Measurements from ENCODE around the gene PCP2.

PCP2 gene

GRCh38 chr19:7638802-7639465 lies 5.4 kb upstream of the PCP2 start:
- DNase-seq (ENCODE audit: low spot score), result no peak

GRCh38 chr19:7637374-7638256 lies 4.1 kb upstream of the PCP2 start:
- no peak for DNase-seq (ENCODE audit: low spot score)

- no peak for DNase-seq (ENCODE audit: low spot score)
These were observed 3.3 kb upstream of the PCP2 start, which contains the start of gene STXBP2 for GRCh38 chr19:7636691-7637373. Gene STXBP2, plus strand, starts transcription at chr19:7637110. Its CDS starts 40 bp downstream, at chr19:7637150.

DNA sequence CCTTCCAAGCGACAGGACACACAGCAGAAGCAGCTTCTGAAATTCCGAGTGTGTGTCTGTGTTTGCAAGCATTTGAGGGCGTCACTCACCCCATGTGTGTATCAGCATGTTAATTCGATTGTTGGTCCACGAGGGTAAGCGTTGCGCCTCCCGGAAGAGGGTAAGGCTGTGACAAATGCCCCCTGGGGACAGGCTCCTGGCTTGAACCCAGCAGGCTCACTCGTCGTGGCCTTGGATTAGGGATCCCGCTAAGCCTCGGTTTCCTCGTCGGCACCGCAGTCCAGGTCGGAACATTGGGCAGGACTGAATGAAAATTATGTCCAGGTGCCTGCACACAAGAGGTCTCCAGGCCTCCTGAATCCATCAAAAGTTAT lies 2.8 kb upstream of the PCP2 start:
- no peak for DNase-seq (ENCODE audit: low spot score)

DNA sequence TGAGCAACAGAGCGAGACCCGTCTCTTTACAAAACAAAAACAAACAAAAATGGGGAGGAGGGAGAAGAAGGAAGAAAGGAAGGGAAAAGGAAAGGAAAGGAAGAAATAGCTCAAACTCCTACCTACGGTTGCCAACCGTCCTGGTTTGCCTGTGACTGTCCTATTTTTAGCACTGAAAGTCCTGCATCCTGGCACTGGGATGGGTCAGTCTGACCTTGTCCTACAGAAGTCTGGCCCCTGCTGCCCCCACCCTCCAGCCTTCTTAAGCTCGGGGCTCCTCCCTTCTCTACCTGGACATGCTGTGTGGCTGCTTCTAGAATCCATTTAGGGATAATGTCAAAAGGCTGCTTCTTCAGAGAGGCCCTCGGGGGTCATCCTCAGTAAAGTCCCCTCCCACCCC lies 2.2 kb upstream of the PCP2 start:
- DNase-seq (ENCODE audit: low spot score), result no peak

- no peak for DNase-seq (ENCODE audit: low spot score)
These were observed 947 bp downstream of the PCP2 start for GRCh38 chr19:7632340-7633203.

DNA sequence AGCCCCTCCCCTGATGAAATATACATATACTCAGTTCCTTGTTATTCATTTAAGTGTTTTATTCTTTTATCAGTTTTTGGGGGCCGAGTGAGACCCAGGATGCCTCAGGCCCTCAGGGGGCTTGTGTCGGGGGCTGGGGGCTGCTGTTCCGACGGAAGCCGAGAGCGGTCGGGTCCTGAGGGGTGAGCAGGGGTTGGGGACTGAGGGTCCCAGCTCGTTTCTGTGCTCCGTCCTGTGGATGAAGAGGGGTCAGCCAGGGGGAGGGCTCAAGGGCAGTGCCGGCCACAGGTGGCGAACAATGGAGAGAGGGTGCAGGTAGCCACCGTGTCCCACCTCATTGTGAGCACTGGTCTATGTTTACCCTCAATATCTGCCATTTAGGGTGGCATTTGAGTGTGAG lies 1.9 kb downstream of the PCP2 start:
- no peak for DNase-seq (ENCODE audit: low spot score)

GRCh38 chr19:7629347-7630054 lies 4.0 kb downstream of the PCP2 start, which contains the start of the genes PET100 and XAB2:
Gene PET100, plus strand, starts transcription at chr19:7629793. Its CDS starts 41 bp downstream, at chr19:7629834.
Gene XAB2, minus strand, starts transcription at chr19:7629545. Its CDS starts 18 bp downstream, at chr19:7629527.
- peak; percentile 99 for DNase-seq (ENCODE audit: low spot score)

DNA sequence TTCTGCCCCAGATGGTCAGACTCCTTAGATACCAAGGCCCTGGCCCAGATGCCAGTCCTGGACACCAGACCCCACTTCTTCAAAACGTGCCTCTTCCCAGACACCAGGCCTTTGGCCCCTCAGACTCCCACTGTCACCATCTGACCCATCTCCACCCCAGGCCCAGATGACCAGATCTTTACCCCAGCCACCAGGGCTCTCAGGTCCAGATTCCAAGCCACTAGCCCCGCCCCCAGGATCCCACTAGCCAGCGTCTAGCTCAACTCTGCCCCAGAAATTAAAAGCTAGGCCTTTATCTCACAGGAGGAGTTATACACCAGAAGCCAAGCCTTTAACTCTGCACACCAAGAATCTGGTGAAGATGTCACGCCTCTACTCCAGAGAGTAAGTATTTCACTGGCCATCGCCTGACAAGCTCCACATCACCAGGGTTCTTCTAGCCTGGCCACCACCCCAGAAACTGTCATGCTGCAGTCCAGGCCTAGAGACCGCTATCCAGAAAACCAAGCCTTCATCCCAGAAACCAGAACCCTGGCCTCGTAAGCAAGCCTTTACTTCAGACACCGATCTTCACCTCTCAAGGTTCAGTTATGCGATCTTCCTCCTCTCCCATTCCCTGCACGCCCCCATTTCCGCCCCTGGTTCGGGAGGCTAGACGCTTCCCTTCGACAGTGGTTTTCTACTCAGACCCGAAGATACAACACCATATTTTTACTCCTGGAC lies 4.8 kb downstream of the PCP2 start:
- no peak for DNase-seq (ENCODE audit: low spot score)

GRCh38 chr19:7627166-7627565 lies 6.4 kb downstream of the PCP2 start:
- DNase-seq (ENCODE audit: low spot score), result no peak

- no peak for DNase-seq (ENCODE audit: low spot score)
These were observed 7.7 kb downstream of the PCP2 start for GRCh38 chr19:7625763-7626372.

DNA sequence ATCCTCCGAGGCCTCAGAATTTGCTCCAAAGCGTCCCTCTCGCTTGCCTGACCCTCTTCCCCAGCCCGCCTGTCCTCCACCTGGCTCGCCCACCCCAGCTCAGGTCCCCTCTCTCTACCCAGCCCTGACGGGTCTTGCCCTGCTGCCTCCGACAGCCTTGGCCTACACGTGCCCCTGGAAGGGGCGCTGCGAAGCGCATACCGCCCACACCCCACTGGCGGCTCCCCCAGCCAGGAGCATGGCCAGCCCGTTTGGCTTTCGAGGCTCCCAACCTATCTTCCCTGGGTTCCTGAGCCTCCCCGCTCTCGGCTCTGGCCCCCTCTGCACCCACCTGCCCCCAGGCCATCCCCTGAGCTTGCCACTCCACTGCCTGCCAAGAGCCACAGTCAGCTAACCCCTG lies 8.7 kb downstream of the PCP2 start:
- DNase-seq (ENCODE audit: low spot score), result no peak

DNA sequence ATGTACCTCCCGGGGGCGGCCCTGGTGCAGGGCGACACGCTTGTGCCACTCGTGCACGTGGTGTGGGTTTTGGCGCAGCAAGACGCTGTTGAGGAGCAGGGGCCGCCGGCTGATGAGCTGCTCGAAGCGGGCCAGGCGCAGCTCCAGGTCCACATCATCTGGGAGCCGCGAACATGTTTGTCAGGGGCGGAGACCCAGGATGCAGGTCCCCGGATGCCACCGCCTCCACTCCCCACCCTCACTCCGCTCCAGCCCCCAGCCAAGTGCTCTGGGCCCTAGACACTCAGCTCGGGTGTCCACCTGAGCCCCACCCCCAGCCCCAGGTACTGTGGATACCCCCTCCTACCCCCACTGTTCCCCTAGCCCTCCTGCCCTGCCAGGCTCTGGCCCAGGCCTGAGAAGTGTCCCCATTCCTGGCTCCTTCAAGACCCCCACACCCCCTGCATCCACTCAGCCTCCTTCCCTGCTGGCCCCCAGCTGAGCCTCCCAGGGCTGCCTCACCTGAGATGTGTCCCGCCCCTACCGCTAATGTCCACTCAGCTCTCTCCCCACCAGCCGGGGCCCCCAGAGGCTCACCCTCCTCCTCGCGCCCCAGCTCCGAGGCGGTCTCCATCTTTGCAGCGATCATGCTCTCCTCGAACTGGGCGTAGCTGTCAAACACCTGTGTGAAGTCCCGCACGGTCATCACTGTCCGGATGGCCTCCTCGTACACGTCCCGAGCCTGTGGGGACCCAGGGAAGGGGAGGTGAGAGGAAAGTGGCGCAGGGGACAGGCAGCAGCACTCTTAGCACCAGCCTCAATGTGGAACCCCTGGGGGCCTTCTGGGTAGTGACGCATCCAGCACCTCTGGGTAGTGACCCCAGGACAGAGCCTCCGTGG lies 9.6 kb downstream of the PCP2 start:
- DNase-seq (ENCODE audit: low spot score), result no peak

DNA sequence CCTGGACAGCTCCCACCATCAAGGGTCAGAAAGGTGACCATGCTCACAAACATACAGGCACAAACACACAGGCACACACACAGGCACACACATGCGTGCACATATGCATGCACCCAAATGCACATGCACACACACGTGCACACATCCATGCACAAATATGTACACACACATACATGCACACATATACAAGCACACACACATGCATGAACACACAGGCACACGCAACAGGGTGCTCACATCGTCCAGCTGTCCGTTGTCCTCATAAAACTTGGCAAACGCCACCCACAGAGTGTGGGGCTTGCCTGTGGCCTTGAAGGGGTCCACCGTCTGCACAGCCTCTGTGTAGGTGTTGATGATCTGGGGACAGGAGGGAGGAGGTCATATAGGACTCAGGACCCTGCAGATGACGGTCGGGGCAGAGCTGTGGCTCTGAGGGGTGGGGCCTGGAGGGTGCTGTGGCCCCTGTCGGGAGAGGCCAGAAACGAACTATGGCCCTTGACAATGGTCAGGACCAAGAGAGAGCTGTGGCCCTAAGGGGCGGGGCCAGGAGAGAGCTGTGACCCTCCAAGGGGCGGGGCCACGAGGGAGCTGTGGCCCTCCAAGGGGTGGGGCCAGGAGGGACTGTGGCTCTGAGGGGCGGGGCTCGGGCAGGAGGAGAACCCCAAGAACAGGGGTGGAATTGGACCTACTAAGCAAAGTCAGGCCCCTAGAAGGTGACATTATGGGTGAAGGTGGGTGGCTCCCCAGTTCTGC lies 10.4 kb downstream of the PCP2 start:
- DNase-seq (ENCODE audit: low spot score), result no peak

GRCh38 chr19:7620442-7621412 lies 12.8 kb downstream of the PCP2 start:
- no peak for DNase-seq (ENCODE audit: low spot score)

DNA sequence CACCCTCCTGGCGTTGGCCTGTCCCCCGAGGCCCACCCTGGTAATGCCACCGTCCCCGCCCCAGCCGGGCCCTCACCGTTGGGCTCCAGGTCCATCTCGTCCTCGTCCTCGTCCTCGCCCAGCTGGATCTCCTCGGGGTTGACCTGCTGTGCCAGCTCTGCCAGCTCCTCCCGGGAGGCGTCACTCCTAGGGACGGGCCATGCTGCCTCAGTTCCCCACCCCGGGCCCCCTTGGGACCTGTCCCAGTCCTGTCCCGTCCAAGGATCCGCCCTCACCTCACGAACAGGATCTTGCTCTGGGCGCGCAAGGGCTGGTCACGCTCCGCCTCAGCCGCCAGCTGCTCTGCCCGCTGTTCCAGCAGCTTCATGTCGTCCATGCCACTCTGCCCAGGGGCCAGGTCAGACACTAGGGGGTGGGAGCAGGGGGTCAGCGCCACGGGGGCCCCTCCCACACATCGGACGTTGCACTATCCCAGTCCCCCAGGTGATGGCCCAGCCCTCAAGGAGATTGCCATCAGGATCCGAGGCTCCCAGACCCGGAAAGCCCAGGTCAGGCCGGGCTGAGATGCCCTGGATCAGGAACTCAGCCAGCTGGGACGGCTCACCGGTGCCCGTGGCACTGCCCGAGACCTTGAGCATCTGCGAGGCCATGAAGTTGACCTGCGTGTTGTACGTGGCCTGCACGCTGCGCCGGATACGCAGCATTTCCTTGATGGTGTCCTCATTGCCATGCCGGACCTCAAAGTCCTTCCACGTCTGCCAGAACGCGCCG lies 13.7 kb downstream of the PCP2 start:
- DNase-seq (ENCODE audit: low spot score), result no peak
